NCI-H2081 (cell line): ENCODE measurements around the gene SDC4.
"Not testable (repeated sequence)": the region's sequence is repeated elsewhere in the genome, so short reads cannot be mapped to it uniquely, and the experiment has no call there.

ENCODE experiments used
- DNase-seq, 2 experiments: peaks; one replicate each; lab custom pipeline; 2025; lab: John Stamatoyannopoulos, UW

Gene SDC4

GRCh38 chr20:45363611-45364492 is 15.6 kb upstream of the SDC4 start:
- no peak for DNase-seq

DNA sequence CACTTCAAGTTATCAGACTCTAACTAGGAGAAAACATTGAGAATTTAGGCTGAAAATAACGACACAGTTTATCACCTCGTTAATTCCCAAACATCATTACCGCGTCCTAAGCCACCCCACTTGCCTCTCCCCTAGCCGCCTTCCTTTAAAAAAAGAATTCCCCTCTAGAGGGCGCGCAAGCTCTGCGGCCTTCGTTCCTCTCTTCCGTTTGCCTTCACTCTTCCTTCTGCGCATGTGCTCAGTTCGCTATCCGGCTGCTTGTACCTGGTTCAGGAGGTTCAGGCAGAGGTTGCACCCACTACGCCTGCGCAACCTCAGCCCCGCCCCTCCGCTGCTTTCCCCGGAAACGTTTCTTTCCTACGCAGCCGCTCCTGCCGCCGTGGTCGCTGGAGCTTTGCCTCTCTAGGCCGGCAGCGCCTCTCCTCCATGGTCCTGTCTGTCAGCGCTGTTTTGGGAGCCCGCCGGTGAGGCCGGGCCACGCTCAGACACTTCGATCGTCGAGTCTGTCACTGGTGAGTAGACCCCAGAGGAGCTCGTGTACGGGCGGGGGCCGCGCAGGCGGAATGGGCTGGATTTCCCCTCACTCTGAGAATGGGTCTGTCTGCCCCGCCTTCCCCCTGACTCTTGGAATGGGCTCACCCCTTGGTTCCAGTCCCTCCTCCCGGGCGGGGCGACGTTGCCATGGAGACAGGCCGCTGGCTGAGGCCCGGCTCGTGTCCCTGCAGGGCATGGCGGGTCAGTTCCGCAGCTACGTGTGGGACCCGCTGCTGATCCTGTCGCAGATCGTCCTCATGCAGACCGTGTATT is 14.8 kb upstream of the SDC4 start, which contains the start of gene SYS1:
TSS of gene SYS1 (plus strand) at position 353 of the 807 bp plus-strand sequence. CDS start at position 729, 376 bp downstream.
- peak; percentile 97 to 98 for DNase-seq

DNA sequence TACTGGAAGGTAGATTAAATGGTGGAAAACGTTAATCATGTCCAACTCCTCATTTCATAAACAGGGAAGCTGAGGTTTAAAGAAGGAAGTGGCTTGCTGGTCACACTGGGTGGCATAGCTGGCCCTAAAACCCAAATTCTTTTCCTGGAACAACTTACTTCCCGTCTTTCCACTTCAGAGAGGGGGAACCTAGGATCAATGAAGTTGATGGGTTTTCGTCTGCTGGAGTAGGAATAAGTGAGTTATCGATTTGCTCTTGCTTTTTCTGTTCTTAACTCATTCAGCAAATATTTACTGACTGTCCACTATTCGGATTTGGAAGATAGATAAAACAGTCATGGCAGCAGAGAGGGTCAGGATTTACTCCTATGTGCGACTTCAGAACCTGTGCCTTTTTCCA is 13.6 kb upstream of the SDC4 start:
- no peak for DNase-seq

GRCh38 chr20:45359406-45360148 is 11.4 kb upstream of the SDC4 start:
- no peak for DNase-seq

DNA sequence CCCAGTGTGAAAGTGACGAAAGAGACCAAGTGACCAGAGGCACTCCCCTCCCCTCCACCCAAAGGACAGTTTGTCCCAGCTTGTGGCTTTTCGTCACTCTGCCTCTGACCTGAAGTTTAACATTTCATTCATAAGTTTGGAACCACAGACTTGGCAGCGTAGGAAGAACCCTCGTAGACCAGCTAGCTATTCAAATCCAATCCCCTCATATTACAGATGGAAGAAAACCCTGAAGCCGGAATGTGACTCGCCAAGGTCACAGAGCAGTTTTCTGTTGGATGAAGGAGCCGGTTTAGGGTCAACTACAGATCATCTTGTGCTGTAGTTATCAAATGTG is 10.8 kb upstream of the SDC4 start:
- DNase-seq, result no peak

DNA sequence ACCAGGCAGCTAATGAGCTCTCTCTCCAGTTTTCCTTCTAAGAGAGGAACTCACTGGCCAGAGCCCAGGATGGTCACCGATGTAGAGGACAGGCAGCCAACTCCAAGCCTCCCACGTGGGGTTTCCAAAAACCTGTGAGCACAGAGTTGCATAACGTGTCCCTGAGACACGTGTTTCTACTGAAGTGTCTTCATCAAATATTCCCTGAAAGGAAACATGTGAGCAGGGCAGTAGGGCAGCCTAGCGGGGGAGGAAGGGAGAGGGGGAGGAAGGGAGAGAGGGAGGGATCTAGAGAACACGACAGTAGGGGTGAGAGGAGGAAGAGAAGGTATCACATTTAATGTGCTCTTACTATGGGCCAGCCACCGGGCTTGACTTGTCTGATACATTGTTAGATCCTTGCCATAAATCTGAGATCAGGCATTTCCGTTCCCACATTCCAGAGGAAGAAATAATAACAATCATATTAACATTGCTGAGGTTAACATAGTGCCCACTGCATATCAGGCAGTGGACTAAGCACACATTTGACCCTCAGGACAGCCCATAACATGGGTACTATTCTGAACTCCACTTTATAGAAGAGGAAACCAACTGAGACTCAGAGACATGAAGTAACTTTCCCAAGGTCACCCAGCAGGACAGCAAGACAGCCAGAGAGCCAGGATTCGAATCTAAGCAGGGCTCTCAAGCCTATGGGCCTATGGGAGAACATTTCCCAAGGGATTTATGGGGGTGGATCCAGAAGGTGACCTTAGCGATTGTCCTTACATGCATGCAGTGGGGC is 10.3 kb upstream of the SDC4 start:
- no peak for DNase-seq

- no peak for DNase-seq
Measured at GRCh38 chr20:45355209-45356084, 7.2 kb upstream of the SDC4 start.

- no peak for DNase-seq
Measured at GRCh38 chr20:45354423-45355208, 6.4 kb upstream of the SDC4 start.

- DNase-seq, result no peak
Measured at GRCh38 chr20:45353746-45354145, 5.5 kb upstream of the SDC4 start.

DNA sequence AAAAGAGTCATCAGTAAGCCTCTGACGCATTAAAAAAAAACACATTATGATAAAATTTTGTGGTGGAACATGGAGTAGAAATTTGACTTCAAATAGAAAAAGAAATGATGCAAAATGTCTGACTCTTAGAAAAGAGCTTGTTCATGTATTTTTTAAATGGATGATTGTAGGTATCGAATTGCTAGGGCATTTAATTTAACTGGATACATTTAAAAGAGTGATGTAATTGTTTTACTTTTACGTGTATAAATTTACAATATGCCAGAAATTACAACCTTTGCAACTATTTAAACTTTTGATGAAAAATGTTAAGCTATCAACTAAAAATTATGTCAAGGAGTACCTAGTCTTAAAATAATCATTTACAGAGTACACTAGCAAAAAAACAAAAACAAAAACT is 4.5 kb upstream of the SDC4 start:
- no peak for DNase-seq

DNA sequence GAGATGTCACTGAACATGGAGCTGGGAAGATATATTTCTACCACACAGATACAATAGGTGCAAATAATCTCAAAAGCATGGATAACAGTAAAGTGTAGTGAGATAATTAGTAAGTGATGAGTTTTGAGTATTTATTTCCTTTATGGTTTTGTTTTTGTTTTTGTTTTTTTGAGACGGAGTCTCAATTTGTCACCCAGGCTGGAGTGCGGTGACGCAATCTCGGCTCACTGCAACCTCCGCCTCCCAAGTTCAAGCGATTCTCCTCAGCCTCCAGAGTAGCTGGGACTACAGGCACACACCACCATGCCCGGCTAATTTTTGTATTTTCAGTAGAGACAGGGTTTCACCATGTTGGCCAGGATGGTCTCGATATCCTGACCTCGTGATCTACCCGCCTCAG is 2.6 kb upstream of the SDC4 start:
- DNase-seq, result not testable (repeated sequence)

GRCh38 chr20:45350217-45350616 is 2.0 kb upstream of the SDC4 start:
- DNase-seq, result no peak

- DNase-seq, result no peak
Measured at GRCh38 chr20:45347297-45347935, 808 bp downstream of the SDC4 start.

DNA sequence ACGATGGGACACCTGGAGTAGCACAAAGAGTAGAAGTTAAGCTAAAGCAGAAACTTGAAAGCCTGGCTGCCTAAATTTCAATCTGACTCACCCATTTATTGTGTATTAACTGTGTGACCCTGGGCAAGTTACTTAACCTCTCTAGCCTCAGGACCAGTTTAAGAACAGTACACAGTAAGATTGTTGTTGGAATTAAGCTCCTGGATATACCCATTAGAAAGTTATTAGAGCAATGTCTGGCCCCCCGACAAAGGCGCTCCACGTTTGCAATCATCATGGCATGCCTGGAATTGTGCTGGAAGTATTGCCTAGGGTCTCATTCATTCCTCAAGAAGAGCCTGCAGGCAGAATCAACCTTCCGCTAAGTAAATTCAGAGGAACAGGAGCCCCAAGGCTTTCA is 1.4 kb downstream of the SDC4 start:
- no peak for DNase-seq

GRCh38 chr20:45346291-45346718 is 1.9 kb downstream of the SDC4 start:
- no peak for DNase-seq

GRCh38 chr20:45345104-45345936 is 2.9 kb downstream of the SDC4 start:
- DNase-seq, result peak in 1 of 2 experiments; percentile 12

DNA sequence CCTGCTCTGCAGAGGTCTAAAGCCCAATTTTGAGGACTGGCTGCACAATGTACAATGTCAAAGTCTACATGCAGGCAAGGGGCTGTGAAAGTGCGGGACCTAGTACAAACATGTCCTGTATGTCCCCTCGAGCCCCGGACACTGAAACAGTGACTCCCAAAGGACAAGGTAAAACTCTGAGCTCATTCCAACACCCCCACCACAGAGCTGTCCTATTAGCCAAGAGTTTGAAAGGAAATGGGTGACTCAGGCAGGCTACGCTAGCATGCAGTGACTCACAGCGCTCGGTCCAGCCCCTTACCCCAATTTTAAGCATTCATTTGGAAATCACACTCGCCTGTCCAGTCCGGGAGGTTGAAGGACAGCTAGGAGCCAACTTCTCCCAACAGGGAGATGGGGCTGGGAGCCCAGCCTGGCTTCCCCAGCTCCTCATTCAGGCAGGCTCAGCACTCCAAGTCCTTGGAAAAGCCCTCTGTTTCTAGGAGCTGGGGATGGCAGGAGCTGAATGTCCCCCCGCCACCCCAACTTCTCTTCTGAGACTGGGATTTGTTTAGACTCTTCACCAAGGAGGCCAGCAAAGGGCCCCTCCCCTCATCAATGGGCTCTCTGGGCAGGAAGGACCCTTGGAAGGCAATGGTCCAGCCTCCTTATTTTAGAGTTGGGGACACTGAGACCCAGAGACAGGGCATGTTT is 3.9 kb downstream of the SDC4 start:
- no peak for DNase-seq
